Thymus (tissue), 11 donors: ENCODE data around the gene LMO7. TPM values are rescaled to one million over a fixed set of nuclear protein-coding genes. Genes with fewer than 3 reads are reported as not detected.
"Not testable (repeated sequence)": the region's sequence is repeated elsewhere in the genome, so short reads cannot be mapped to it uniquely, and the experiment has no call there.

Experiments
- DNase-seq, 9 donors: peaks; one replicate each; pipeline ENCODE4 v3.0.0-alpha.2; 2013; ENCODE audit warnings: low spot score in 9 of 9, low read depth in 6 of 9, missing footprints in 1 of 9
- H3K27ac ChIP-seq, 2 donors: one replicate each; pipeline ENCODE4 v1.5.1; 2013; ENCODE audit warnings: control low read depth in 1 of 2, low read depth in 1 of 2, low read length in 1 of 2, mild to moderate bottlenecking in 1 of 2, moderate library complexity in 1 of 2
- H3K27me3 ChIP-seq, 2 donors: one replicate each; pipeline ENCODE4 v1.5.1; 2013; ENCODE audit warnings: low read length in 1 of 2; ENCODE audit not compliant: control insufficient read depth in 2 of 2, insufficient read depth in 1 of 2
- H3K36me3 ChIP-seq, 2 donors: one replicate each; pipeline ENCODE4 v1.5.1; 2013; ENCODE audit warnings: low read length in 1 of 2, mild to moderate bottlenecking in 1 of 2, moderate library complexity in 1 of 2; ENCODE audit not compliant: control insufficient read depth in 2 of 2, insufficient read depth in 2 of 2
- H3K4me1 ChIP-seq, 2 donors: one replicate each; pipeline ENCODE4 v1.5.1; 2013; ENCODE audit warnings: low read length in 2 of 2; ENCODE audit not compliant: control insufficient read depth in 2 of 2, insufficient read depth in 2 of 2
- H3K4me3 ChIP-seq, 2 donors: one replicate each; pipeline ENCODE4 v1.5.1; 2013; ENCODE audit warnings: low read length in 2 of 2, control low read depth in 1 of 2, mild to moderate bottlenecking in 1 of 2
- H3K9me3 ChIP-seq, 2 donors: one replicate each; pipeline ENCODE4 v1.5.1; 2013; ENCODE audit warnings: low read length in 1 of 2, mild to moderate bottlenecking in 1 of 2; ENCODE audit not compliant: control insufficient read depth in 2 of 2, insufficient read depth in 1 of 2
- WGBS: extraction: QIAGEN DNeasy Blood & Tissue Kit; methylation state at CpG from one replicate; pipeline ENCODE4 v1.1.7; 2013; 5-methylcytosine and 5-hydroxymethylcytosine counted together
- polyA plus RNA-seq: library from polyadenylated mRNA; stranded (reverse); fragments of 200-250 nt; gene quantifications from one replicate; pipeline ENCODE4 v1.2.3, GENCODE V29; 2013
- total RNA-seq: library from RNA; stranded (reverse); fragments of 120-200 nt; gene quantifications from one replicate; pipeline ENCODE4 v1.2.4, GENCODE V29; 2013
- donor health status: healthy.

LMO7 gene
- total and polyA plus RNA-seq, 2 donors: 50.8 to 59.7 TPM

DNA sequence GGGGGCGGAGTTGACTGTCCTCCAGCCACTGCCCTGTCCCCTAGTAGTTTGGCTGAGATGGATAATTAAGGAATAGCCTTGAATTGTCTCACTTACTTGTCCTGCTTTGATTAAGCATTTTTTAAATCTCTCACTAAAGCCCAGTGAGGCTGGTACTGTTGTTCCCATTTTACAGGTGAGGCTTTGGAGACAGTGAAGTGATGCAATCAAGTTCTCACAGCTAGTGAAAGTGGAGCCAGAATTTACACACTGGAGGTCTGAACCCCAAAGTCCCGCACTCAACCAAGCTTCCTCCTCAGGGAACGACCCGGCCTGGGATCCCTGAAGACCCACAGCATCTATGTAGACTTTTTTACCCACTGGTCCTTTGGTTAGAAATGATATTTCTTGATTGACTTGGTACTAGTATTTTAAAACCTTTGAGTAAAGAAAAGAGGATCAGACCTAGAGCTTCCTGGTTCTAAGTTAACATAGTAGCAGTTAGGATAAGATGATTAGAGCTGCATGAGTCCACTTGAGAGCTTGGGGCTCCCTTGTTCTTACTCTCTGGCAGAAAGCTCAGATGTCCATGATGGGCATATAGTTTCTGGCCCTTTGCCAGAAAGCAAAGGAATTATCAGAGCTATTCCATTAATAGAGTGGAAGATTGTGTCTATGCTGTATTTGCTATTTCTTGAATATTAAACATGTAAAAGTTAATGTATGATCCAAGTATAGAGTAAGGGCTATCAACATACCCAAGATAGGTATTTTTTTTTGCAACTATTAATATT, 154.3 kb downstream of the LMO7 start:
- Histone ChIP-seq H3K4me3 (no peak overlapping the region), H3K27ac (no peak overlapping the region), H3K9me3 (no peaks in the 10 kb centered on the region), H3K4me1 (peaks cover 0 to 6% of the 10 kb centered on the region in 2 donors), H3K36me3 (peaks cover 0 to 7% of the 10 kb centered on the region in 2 donors), H3K27me3 (no peaks in the 10 kb centered on the region)
- WGBS: 99% methylated on average over 4 of the region's 4 CpGs
- DNase-seq: no peak

DNA sequence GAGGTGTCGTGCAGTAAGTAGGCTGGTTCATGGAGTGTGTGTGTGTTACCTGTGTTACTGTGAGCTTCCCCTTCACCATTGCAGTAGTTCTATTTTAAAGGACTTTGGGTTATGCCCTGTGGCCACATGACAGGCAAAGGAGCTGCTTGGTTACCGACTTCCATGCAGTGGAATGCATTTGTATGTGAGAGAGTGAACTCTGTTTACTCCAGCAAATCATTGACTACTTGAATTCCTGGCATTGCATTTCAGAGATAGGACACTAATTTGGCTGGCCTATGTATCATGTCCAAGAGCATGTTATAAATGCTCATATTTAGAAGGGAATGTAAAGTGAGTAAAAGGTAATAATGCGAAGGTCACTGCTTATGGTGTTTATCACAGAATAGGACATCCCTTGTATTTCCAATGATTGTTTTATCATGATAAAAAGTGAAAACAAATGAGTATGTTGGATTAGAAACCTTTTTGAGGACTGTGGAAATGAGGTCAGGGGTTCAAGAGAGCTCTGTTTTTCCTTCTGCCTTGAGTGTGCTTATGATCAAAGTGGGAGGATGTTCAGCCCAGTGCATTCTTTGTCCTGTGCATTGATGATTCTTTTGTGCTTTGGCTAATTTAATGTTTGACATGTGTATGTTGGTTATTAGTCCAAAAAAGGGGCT, 156.5 kb downstream of the LMO7 start:
- WGBS: 96% methylated on average over 3 of the region's 3 CpGs
- Histone ChIP-seq H3K27ac (no peak overlapping the region), H3K9me3 (no peaks in the 10 kb centered on the region), H3K36me3 (peaks cover 9 to 19% of the 10 kb centered on the region in 2 donors), H3K4me1 (peaks cover 0 to 6% of the 10 kb centered on the region in 2 donors), H3K27me3 (no peaks in the 10 kb centered on the region), H3K4me3 (no peak overlapping the region)
- no peak for DNase-seq

- DNase-seq, H3K9me3 ChIP-seq, H3K4me1 ChIP-seq, H3K4me3 ChIP-seq, H3K27ac ChIP-seq, H3K27me3 ChIP-seq: not testable (repeated sequence)
- WGBS: 97% methylated on average over 9 of the region's 9 CpGs
- H3K36me3 ChIP-seq: peaks cover 9 to 20% of the 10 kb centered on the region in 2 donors
These were observed 157.0 kb downstream of the LMO7 start for GRCh38 chr13:75793188-75793567.

- Histone ChIP-seq H3K4me1 (peaks cover 0 to 6% of the 10 kb centered on the region in 2 donors), H3K27ac (no peak overlapping the region), H3K27me3 (no peaks in the 10 kb centered on the region), H3K9me3 (no peaks in the 10 kb centered on the region), H3K36me3 (peaks cover 9 to 17% of the 10 kb centered on the region in 2 donors), H3K4me3 (no peak overlapping the region)
- WGBS: 97% methylated on average over 1 of the region's 1 CpG
- no peak for DNase-seq
These were observed 158.5 kb downstream of the LMO7 start for GRCh38 chr13:75794663-75795062.

DNA sequence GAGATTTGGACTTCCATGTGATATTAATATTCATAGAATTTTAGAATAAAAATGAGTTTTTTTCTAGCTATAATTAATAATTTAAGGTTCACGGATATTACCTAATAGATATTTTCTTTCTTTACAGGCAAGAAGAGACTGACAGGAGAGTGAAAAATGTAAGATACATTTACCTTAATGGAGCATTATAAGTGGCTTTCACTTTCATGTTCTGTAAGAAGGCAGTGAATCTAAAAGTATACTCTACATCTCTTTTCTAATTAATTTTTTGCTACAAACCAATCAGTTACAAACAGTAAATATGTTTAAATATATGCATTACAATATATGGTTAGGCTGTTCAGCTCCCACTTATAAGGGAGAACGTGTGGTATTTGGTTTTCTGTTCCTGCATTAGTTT, 159.1 kb downstream of the LMO7 start:
- Histone ChIP-seq H3K36me3 (peaks cover 9 to 14% of the 10 kb centered on the region in 2 donors), H3K4me3 (no peak overlapping the region), H3K27me3 (no peaks in the 10 kb centered on the region), H3K4me1 (peaks cover 0 to 4% of the 10 kb centered on the region in 2 donors), H3K27ac (no peak overlapping the region), H3K9me3 (no peaks in the 10 kb centered on the region)
- no peak for DNase-seq
- WGBS: over 99% methylated on average over 2 of the region's 2 CpGs

- peaks cover 12 to 16% of the 10 kb centered on the region in 2 donors for H3K36me3 ChIP-seq
- H3K4me3 ChIP-seq: no peak overlapping the region
- no peaks in the 10 kb centered on the region for H3K27me3 ChIP-seq
- H3K9me3 ChIP-seq: no peaks in the 10 kb centered on the region
- H3K4me1 ChIP-seq: peaks cover 0 to 2% of the 10 kb centered on the region in 2 donors
- DNase-seq: no peak
- H3K27ac ChIP-seq: no peak overlapping the region
- 97% methylated on average over 5 of the region's 5 CpGs for WGBS
These were observed 160.7 kb downstream of the LMO7 start for GRCh38 chr13:75796825-75797224.

DNA sequence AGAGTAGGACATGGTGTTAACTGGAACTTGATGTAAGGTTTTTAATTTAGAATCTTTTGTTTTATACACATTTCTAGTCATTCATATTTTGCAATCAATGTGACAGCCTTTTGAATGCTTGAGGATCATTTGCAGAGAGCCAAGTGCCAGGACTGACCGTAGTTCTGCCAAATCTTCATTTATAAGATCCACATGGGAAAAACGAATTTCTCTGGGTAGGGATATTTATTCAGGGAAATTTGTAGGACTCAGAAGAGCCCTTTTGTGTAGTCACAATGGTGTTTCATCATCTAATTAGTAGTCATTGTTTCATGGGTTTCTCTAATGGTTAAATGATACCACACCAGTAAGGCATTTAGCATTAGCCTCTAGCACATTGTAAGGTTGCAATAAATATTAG, 161.1 kb downstream of the LMO7 start:
- WGBS: 96% methylated on average over 2 of the region's 2 CpGs
- Histone ChIP-seq H3K9me3 (no peaks in the 10 kb centered on the region), H3K4me1 (peaks cover 0 to 2% of the 10 kb centered on the region in 2 donors), H3K4me3 (no peak overlapping the region), H3K27me3 (no peaks in the 10 kb centered on the region), H3K36me3 (peaks cover 12 to 16% of the 10 kb centered on the region in 2 donors), H3K27ac (no peak overlapping the region)
- no peak for DNase-seq

- peaks cover 12 to 16% of the 10 kb centered on the region in 2 donors for H3K36me3 ChIP-seq
- no peak for DNase-seq
- no peaks in the 10 kb centered on the region for H3K27me3 ChIP-seq
- H3K9me3 ChIP-seq: no peaks in the 10 kb centered on the region
- no peak overlapping the region for H3K4me3 ChIP-seq
- WGBS: 98% methylated on average over 2 of the region's 2 CpGs
- H3K27ac ChIP-seq: no peak overlapping the region
- peaks cover 3 to 7% of the 10 kb centered on the region in 2 donors for H3K4me1 ChIP-seq
These were observed 161.6 kb downstream of the LMO7 start for GRCh38 chr13:75797719-75798118.
